HEK293T (cell line): ENCODE measurements around the gene NF1.

Source experiments
- ARNT ChIP-seq: fragments of 450-650 bp; IDR thresholded peaks from 2 replicates; pipeline ENCODE4 v1.6.1; 2017; ENCODE audit warnings: mild to moderate bottlenecking
- BHLHE40 ChIP-seq: fragments of 450-650 bp; IDR thresholded peaks from 2 replicates; pipeline ENCODE4 v1.6.1; 2016; ENCODE audit warnings: mild to moderate bottlenecking, moderate library complexity, borderline replicate concordance
- ELF4 ChIP-seq: fragments of 450-650 bp; IDR thresholded peaks from 2 replicates; pipeline ENCODE4 v1.6.1; 2017; ENCODE audit warnings: antibody characterized with exemption
- FOXA1 ChIP-seq: fragments of 450-650 bp; IDR thresholded peaks from 2 replicates; pipeline ENCODE4 v1.6.1; 2016; ENCODE audit warnings: mild to moderate bottlenecking
- FOXK2 ChIP-seq: fragments of 450-650 bp; IDR thresholded peaks from 2 replicates; pipeline ENCODE4 v1.6.1; 2016; ENCODE audit warnings: mild to moderate bottlenecking
- HDGF ChIP-seq: fragments of 450-650 bp; IDR thresholded peaks from 2 replicates; pipeline ENCODE4 v1.6.1; 2017; ENCODE audit warnings: antibody characterized with exemption, borderline replicate concordance
- PKNOX1 ChIP-seq: fragments of 450-650 bp; IDR thresholded peaks from 2 replicates; pipeline ENCODE4 v1.6.1; 2016
- SUZ12 ChIP-seq: fragments of 450-650 bp; IDR thresholded peaks from 2 replicates; pipeline ENCODE4 v1.6.1; 2016; ENCODE audit warnings: mild to moderate bottlenecking
- TARDBP ChIP-seq: fragments of 450-650 bp; IDR thresholded peaks from 2 replicates; pipeline ENCODE4 v1.6.1; 2016

- TF ChIP-seq FOXK2 (no peak), BHLHE40 (no peak), TARDBP (no peak), ELF4 (no peak), SUZ12 (no peak), ARNT (no peak), HDGF (no peak), FOXA1 (no peak), PKNOX1 (no peak)
Observed at GRCh38 chr17:31416503-31416923, 321.7 kb downstream of the NF1 start.
